Right kidney (tissue), 1 donor: Measurements from ENCODE around the gene C19orf47.
A peak's percentile ranks its signal among the peaks of the same experiment; 100 is the strongest.

Experiments
- DNase-seq: peaks from one replicate; pipeline ENCODE4 v3.0.0-alpha.2; 2016

Gene C19orf47

DNA sequence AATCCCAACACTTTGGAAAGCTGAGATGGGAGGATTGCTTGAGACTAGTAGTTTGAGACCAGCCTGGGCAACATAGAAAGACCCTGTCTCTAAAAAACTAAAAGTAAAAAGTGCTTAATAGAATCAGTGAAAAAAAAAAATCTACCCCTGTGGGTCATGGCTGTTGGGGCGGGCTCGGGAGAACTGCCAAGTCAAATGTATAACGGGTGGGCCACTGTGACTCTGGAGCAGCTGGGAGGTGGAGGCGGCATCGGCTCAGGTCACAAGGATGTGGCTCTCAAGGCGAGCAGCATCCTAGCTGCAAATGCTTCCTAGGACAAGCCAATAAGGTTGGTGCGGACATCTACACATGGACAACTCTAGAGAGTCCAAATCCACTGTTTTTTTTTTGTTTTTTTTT is 30.9 kb downstream of the C19orf47 start:
- DNase-seq = no peak

DNA sequence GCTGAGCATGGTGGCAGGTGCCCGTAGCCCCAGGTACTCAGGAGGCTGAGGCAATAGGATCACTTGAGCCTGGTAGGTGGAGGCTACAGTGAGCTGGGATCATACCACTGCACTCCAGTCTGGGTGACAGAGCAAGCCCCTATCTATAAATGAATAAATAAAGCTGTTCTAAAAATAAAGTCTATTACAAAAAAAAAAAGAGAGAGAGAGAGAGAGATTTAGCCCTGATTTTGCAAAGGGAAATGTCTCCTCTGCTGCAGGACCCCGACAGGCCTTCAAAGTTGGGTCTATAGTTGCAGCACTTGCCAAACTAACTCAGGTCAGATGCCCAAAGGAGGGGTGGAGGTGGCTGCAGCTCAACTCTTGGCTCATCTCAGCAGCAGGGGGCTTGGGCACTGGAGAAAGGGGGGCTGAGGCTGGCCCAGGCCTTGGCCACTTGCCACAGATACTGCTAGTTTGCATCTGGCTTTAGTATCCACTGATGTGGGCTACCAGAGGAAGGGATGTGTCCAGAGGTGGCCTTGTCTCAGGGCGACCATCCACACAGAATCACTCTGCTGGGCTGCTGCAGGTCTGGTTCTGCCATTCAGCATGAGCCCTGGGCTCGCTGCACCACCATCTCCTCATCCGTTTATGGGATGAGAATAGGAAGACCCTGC is 32.3 kb downstream of the C19orf47 start:
- no peak for DNase-seq

DNA sequence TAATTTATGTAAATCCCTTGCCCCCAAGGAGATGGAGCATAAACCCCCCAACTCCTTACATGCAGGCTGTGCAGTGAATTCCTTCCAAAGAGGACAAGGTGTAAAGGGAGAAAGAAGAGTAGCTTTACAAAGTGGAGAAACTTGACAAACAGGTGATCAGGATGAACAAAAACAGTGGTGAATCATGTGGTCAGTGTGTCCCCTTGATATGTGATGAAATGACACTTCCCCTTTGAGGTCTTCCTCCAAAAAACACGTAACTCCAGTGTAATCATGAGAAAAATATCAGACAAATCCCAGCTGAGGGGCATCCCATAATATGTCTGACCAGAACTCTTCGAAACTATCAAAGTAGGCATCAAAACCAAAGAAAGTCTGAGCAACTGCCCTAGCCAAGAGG is 33.5 kb downstream of the C19orf47 start:
- no peak for DNase-seq

DNA sequence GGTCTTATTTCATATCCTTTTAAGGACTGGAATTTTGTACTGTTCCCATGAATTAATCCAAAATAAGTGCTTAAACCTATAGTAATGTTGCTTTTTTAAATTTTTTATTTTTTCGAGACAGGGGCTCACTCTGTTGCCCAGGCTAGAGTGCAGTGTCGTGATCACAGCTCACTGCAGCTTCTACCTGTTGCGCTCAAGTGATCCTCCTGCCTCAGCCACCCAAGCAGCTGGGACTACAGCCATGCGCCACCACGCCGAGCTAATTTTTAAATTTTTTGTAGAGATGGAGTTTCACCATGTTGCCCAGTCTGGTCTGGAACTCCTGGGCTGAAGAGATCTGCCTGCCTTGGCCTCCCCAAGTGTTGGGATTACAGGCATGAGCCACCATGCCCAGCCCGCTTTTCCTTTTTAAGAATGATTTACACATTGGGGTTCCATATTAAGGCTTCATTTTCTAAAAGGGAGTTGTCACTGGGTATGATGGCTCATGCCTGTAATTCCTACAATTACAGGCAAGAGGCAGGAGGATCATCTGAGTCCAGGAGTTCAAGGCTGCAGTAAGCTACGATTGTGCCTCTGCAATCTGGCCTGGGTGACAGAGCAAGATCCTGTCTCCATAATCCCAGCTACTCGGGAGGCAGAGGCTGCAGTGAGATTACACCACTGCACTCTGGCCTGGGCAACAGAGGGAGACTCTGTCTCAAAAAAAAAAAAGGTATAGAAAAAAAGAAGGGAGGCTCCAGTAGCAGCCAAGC is 34.8 kb downstream of the C19orf47 start:
- no peak for DNase-seq

DNA sequence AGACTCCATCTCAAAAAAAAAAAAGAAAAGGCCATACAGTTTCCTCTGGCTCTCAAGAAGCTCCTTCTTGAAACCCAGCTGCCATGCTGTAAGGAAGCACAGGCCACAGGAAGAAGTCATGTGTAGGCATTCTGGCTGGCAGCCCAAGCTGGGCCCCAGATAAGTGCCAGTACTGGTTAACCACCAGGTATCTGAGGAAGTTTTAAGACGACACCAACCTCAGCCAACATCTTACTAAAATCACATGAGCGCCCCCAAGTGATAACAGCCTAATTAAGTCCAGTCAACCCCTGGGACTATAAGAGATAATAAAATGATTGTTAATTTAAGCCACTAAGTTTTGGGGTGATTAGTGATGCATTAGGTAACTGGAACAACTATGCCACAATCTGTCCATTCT is 35.7 kb downstream of the C19orf47 start:
- DNase-seq = no peak

DNA sequence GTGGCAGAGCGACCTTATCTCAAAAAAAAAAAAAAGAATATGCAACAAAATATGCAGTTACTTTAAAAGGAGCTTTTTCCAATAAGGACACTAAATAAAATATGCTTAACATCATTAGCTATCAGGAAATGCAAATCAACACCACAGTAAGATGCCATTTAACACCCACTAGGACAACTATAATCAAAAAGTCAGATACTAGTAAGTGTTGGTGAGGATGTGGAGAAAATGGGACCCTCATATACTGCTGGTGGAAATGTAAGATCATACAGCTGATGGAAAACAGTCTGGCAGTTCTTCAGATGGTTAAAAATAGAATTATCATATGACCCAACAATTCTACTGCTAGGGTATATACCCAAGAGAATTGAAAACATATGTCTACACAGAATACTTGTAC is 38.5 kb downstream of the C19orf47 start:
- DNase-seq = no peak

DNA sequence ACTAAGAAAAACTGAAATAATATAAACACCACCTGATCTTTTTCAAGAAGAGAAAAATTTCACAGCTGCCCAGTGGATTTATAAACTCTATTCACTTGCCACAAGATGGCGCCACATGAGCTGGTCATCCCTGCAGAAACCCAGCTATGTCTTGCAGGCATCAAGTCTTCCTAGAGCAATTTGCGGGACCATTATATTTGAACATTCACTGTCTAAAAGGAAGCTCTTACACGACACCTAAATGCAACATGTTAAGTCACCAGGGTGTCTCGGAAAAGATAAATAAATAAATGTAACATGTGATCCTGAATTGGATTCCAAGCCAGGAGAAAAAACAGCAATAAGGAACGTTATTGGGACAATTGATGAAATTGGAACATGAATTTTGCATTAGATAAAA is 42.8 kb downstream of the C19orf47 start:
- DNase-seq = peak; percentile 25

DNA sequence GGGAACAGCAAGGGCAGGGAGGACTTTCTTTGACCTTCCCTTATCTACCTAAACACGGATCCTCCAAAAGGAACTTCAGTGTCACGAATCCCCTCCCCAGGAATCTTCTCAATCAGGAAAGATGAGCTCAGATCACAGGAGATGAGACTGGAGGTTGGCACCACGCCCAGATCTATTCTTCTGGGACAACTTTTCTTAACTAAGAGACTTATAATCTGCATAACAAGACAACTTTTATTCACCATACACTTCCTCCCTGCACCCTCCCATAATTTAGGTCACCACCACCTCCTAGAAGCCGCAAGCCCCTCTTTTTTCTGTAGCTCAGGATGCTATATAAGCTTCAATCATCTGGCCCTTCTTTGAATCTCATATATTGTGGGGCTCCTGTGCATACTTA is 43.9 kb downstream of the C19orf47 start:
- no peak for DNase-seq

DNA sequence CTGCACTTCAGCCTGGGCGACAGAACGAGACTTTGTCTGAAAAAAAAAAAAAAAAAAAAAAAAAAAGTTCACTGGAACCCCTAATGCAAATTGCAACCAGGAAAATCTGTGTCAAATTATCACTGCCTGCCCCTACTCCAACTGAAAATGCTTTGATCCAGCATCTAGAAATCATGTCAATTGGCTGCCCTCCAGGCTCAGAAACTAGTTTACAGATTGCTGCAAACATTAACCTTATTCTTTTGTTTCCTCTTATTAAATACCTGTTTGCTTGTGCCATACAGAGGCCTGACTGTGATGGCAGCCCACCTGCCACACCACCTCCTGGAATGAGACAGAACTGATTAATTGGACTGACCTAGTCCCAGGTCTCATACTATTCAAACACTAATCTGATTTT is 44.4 kb downstream of the C19orf47 start:
- DNase-seq = no peak

DNA sequence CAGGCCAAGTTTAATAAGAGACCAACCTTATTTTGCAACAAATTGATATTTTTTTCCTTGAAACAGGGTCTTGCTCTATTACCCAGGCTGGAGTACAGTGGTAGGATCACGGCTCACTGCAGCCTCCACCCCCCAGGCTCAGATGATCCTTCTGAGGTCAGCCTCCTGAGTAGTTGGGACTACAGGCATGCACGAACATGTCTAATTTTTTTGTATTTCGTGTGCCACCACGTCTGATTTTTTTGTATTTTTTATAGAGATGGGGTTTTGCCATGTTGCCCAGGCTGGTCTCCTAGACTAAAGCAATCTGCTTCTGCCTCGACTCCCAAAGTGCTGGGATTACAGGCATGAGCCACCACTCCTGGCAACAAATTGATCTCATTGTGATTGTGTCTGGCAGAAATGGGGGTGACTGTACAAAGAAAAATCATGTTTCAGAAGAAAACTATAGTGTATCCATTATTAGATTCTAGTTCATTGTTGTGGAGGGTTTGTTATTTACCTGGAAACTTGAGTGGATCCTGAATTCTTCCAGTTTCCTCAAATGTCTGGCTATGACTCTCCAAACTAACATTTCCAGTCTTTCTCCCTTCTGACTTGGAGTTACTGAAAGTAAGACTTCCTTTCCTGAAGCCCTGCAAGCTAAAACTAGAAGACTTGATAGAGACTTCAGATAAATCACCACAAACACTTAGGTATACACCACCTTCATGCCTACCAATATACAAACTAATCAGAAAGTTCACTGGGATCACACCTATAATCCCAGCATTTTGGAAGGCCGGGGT is 45.8 kb downstream of the C19orf47 start:
- DNase-seq = no peak

DNA sequence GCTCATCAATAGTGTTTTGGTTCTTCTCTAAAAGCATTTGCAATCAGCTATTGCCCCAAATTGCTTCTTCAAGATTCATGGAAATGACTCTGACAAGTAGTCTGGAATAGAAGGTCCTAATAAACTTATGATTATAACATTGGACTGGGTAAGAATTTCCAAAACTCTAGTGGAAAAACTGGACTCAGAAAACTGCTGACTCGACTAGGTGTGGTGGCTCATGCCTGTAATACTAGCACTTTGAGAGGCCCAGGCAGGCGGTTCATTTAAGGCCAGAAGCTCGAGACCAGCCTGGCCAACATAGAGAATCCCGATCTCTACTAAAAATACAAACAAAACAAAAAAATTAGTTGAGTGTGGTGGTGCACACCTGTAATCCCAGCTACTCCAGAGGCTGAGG is 47.5 kb downstream of the C19orf47 start:
- DNase-seq = no peak

DNA sequence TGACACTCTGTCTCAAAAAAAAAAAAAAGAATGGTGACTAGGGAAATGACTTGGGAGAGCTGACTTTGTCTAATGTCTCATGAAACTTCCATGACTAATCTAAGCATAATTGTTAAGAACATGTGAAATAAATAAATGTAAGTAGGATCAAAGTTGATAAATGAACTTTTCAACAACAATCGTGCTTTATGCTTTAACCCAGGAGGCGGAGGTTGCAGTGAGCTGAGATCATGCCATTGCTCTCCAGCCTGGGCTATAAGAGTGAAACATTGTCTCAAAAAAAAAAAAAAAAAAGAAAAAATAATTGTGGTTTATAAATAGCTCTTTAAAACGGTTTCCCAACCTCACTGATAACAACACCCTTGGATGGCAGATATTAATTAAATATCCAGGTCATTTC is 50.2 kb downstream of the C19orf47 start:
- no peak for DNase-seq

DNA sequence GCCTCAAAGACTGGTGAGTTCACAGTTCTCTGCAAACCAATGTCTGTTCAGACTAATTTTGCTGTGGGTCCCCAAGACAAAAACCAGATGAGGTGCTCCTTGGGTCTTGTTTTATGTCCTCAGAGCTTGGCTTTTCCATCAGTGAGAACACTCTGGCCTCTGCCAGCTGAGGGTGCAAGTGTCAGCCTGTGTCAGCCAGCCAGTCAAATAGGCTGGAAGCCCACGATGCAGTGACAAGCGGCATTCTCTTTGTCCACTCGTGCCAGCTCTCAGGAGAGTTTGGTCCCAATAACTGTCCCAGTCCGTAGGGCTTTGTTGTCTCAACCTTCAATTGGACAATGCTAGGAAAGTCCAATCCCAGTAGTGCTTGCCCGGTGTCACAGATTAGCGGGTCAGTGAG is 53.6 kb downstream of the C19orf47 start:
- no peak for DNase-seq

DNA sequence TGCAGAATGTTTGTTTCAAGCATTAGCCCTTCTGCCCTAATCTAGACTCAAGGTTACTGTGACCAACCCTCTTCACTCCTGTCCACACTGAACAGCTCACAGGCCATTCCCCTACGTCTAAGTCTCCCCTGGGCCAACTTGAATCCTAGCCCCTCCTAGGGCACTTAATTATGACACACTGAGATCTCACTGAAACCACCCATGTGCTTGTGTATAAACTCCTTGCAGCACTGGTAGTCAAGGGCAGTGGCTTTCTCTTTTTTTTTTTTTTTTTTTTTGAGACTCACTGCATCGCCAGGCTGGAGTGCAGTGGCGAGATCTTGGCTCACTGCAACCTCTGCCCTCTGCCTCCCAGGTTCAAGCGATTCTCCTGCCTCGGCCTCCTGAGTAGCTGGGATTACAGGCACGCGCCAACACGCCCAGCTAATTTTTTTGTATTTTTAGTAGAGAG is 61.2 kb downstream of the C19orf47 start:
- DNase-seq = no peak

DNA sequence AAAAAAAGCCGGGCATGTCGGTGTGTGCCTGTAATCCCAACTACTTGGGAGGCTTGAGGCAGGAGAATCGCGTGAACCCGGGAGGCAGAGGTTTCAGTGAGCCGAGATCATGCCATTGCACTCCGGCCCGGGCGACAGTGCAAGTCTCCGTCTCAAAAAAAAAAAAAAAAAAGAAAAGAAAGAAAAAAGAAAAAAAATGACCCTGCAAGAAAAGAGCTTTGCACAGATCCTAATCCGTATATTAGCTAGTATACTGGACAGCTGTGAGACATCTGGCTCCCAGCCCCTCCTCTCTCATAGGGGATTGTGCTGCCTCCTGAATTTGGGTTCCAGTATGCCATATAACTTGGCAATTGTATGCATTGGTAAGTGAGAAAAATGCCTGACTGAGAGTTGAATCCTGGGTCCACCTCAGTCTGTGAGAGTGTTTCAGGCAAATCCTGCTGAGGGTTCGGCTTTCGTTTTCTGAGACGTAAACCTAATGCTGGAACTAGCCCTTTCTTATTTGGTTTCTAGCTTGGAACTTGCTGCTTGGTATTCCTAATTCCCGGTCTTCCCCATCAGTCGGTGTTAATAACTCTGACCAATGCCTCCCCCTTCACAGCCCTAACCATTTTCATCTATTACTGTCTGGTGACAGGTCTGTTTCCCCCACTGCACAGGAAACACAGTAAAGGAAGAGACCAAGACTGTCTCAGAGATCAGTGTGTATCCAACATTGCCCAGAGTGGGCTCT is 61.8 kb downstream of the C19orf47 start:
- no peak for DNase-seq

DNA sequence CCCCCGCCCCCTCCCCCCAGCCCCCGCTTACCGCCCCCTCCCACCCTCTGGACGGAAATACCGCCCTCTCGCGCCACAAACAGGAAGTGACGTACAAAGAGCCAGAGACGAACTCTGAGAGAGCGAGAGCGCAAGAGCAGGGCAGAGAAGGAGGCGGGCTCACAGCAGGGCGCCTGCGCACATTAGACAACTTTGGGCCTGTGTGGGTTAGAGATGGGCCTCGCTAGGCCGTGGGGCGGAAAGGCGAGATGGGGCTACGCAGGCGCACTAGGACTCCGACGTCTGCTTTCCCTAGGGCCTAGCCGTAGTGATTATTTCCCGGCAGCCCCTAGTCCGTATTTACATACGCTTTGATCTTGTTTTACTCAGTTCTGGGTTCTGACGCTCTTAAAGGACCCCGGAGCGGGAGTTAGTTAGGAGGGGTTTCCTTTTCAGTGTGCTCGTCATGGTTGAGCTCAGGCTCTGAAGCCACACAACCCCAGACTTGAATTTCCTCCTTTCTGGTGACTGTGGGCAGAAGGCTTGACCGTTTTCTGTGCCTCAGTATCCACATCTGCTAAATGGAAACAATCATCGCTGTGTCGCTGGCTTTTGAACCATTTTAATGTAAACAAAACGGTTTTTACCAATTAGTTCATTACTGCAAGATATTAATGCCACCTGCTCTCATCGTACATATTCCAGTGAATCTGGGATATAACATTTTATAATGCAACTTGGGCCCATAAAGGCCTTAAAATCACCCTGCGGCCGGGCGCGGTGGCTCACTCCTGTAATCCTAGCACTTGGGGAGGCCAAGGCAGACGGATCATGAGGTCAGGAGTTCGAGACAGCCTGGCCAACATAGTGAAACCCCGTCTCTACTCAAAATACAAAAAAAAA is 62.6 kb downstream of the C19orf47 start:
- DNase-seq = peak; percentile 81

DNA sequence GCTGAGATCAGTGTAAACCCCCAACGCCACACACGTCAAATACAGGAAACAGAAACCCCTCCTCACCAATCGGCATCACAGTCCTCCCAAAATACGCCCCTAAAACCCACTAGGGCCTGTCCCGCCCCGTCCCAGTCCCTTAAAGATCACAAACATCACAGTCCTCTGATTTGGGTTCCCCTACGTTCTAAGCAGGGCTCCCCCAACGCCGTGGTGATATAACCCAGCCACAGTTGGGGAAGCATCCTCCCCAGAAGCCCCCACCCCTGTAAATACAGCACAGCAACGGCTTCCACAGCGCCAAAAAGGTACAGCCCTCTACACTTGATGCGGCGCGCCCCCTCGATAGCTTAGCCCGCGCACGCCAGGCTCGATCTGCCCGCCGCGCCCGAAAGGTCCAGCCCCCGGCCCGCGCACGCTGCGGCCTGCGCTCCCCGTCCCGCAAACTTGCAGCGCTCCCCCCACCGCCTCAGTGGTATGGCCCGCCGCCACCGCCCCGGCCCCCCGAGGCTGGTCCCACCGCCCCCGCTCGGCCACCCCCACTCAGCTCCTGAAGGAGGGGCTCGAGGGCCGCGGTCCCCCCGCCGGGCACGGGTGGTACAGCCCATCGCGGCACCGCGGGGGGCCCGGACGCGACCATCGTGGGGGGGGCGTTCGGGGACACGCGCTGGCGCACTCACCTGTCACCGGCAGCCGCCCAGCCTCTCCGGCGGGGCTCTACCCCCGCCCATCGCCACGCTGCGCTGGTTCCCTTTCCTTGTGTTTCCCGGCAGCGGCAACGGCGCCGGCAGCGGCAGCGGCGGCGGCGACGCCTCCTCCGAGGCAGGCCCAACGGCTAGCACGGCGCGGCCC is 63.5 kb downstream of the C19orf47 start, which contains the start of gene AKT2:
TSS of gene AKT2 (minus strand) at position 845 of the 852 bp plus-strand sequence. CDS start 20,078 bp downstream, outside the sequence.
- peak; percentile 91 for DNase-seq

DNA sequence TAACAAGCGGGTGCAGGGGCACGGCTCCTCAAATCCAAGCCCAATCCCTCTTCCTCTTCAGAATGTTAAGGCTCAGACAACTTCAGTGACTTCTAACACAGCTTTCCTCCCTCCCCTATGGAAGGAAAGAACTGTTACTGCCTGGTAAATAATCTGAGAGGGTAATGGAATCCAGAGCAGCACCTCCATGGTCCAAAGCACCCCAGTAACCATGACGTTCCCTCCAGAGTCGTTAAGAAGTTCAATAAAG is 64.0 kb downstream of the C19orf47 start:
- DNase-seq = peak; percentile 41

DNA sequence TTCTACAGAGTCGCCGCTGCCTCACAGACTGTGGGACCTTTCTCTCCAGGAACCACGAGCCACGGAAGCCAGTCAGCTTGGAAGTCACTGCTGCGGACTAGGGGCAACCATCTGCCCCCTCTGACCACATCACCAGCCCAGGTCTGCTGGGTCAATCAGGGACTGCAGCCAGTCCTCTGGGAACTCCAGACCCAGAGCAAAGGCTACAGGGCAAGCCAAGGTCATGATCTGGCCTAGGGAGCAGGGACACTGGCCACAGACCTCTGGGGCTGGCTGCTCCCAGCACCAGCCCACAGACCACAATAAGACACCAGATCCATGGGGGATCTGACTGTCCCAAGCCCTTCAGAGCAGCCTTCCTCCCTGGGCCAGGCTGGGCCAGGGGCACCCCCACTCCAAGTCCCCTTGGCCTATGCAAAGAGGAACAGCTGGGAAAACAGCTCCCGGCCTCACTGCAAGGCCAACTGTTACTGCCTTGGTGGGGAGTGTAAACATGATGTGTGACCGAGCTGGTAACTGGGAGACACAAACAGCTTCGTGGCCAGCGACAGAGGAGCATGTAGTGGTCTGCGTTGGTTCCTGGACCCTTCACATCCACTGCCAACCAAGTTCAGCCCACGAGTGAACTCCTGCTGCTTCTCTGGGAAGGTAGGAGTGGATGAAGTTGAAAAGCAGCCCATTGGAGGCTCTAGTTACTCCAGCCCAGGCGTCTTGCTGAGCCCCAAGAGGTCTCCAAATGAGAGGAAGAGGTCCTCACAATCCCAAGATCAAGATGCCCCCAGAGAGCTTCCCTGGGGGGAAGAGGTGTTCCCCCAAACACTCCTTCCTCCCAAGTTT is 64.6 kb downstream of the C19orf47 start:
- DNase-seq = no peak

DNA sequence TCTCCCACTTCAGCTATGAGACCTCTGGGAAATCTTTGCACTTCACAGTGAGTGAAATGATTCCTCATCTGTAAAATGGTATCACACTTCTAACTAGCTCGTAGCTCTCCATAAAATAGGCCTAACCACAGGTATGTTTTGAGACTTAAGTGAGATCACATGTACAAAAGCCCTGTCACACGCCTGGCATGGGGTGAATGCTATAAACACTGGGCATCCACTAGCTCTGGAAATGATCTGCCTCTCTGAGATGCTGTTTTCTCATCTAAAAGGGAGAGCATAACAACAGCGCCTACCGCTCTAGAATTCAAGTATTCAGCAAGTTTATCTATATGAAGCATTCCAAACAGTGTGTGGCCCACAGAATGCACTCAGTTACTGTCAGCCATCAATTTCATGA is 65.3 kb downstream of the C19orf47 start:
- no peak for DNase-seq
